Neural progenitor cell (in vitro differentiated cells): ENCODE data around the gene PMIS2.
"Not testable (repeated sequence)": the region's sequence is repeated elsewhere in the genome, so short reads cannot be mapped to it uniquely, and the experiment has no call there.

ENCODE experiments used
- EZH2 ChIP-seq: fragments of 200-600 bp; sonication (generic); IDR thresholded peaks from 2 replicates; pipeline ENCODE4 v1.6.1; 2017; ENCODE audit warnings: antibody characterized with exemption, mild to moderate bottlenecking, moderate library complexity
- EZH2phosphoT487 ChIP-seq: fragments of 200-600 bp; sonication (generic); IDR thresholded peaks from 2 replicates; pipeline ENCODE4 v1.6.1; 2017; ENCODE audit warnings: antibody characterized with exemption
- TF ChIP-seq, protein P1 (sequence below): fragments of 200-600 bp; sonication (generic); IDR thresholded peaks from 2 replicates; pipeline ENCODE4 v1.5.1; 2017; ENCODE audit warnings: antibody characterized with exemption, mild to moderate bottlenecking

DNA sequence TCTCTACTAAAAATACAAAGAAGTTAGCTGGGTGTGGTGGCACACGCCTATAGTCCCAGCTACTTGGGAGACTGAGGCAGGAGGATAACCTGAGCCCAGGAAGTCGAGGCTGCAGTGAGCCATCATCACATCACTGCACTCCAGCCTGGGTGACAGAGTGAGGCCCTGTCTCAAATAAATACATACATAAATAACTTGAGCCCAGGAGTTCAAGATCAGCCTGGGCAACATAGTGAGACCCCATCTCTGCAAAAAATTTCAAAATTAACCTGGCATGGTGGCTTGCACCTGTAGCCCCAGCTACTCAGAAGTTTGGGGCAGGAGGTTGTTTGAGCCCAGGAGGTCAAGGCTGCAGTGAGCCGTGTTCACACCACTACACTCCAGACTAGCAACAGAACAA is 9.1 kb downstream of the PMIS2 start:
- TF ChIP-seq EZH2phosphoT487, EZH2: not testable (repeated sequence)
- TF ChIP-seq, protein P1, sequence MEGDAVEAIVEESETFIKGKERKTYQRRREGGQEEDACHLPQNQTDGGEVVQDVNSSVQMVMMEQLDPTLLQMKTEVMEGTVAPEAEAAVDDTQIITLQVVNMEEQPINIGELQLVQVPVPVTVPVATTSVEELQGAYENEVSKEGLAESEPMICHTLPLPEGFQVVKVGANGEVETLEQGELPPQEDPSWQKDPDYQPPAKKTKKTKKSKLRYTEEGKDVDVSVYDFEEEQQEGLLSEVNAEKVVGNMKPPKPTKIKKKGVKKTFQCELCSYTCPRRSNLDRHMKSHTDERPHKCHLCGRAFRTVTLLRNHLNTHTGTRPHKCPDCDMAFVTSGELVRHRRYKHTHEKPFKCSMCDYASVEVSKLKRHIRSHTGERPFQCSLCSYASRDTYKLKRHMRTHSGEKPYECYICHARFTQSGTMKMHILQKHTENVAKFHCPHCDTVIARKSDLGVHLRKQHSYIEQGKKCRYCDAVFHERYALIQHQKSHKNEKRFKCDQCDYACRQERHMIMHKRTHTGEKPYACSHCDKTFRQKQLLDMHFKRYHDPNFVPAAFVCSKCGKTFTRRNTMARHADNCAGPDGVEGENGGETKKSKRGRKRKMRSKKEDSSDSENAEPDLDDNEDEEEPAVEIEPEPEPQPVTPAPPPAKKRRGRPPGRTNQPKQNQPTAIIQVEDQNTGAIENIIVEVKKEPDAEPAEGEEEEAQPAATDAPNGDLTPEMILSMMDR, result not testable (repeated sequence)
